GM10248 (cell line): Measurements from ENCODE around the gene GGT7.
"Not testable (repeated sequence)": the region's sequence is repeated elsewhere in the genome, so short reads cannot be mapped to it uniquely, and the experiment has no call there.

Experiments
- CTCF ChIA-PET: fragments of 300-600 bp; sonication (Branson Sonifier 250); formaldehyde crosslinking; extraction: SDS; loops from one replicate; lab custom pipeline; 2021; ENCODE audit warnings: antibody characterized with exemption; lab: Yijun Ruan, JAX
- POLR2A ChIA-PET: fragments of 350-650 bp; sonication (Branson Sonifier 250); formaldehyde crosslinking; extraction: SDS; loops from one replicate; lab custom pipeline; 2020; ENCODE audit warnings: antibody characterized with exemption; lab: Yijun Ruan, JAX
- DNase-seq: peaks from one replicate; pipeline ENCODE4 v3.0.0; 2012; ENCODE audit errors: extremely low spot score
- CTCF ChIP-seq: IDR thresholded peaks from 2 replicates; pipeline ENCODE4 v1.5.1; 2012; ENCODE audit warnings: mild to moderate bottlenecking, low read depth; ENCODE audit errors: extremely low read depth, missing control alignments, control extremely low read depth

The GGT7 gene

GRCh38 chr20:34883809-34884208 is 11.2 kb upstream of the GGT7 start:
- DNase-seq = no peak
- TF ChIP-seq CTCF = no peak
- ChIA-PET POLR2A (no interaction called here), CTCF (interaction anchor here (1.0 to 2.8 kb wide), 4 partner anchors 9 to 111 kb away, joined by 3 to 15 read pairs (median 3); partner anchors contain the start of gene GGT7)

- CTCF ChIA-PET = interaction anchor here (0.9 to 2.8 kb wide), 5 partner anchors 9 to 112 kb away, joined by 3 to 15 read pairs (median 3); partner anchors contain the start of gene GGT7
Observed at GRCh38 chr20:34883087-34883688, 10.5 kb upstream of the GGT7 start.

GRCh38 chr20:34881689-34882088 is 9.0 kb upstream of the GGT7 start:
- no peak for TF ChIP-seq CTCF
- POLR2A ChIA-PET = no interaction called here
- CTCF ChIA-PET = interaction anchor here (0.9 to 2.4 kb wide), 2 partner anchors 9 to 16 kb away, joined by 3 to 7 read pairs; no protein-coding TSS in a partner anchor
- DNase-seq = no peak

More at GRCh38 chr20:34883087-34883688, 10.5 kb upstream of the GGT7 start:
- no peak for TF ChIP-seq CTCF
- DNase-seq = no peak
- POLR2A ChIA-PET = no interaction called here

- CTCF ChIA-PET = interaction anchor here (0.9 to 2.4 kb wide), 4 partner anchors 9 to 15 kb away, joined by 3 to 7 read pairs (median 3); no protein-coding TSS in a partner anchor
- DNase-seq, POLR2A ChIA-PET: not testable (repeated sequence)
Observed at GRCh38 chr20:34880971-34881370, 8.3 kb upstream of the GGT7 start.

- no peak for TF ChIP-seq CTCF
- DNase-seq = no peak
- ChIA-PET POLR2A (no interaction called here), CTCF (interaction anchor here (1.0 to 2.4 kb wide), 5 partner anchors 8 to 14 kb away, joined by 3 to 7 read pairs (median 3); no protein-coding TSS in a partner anchor)
Observed at GRCh38 chr20:34880215-34880850, 7.7 kb upstream of the GGT7 start.

- ChIA-PET CTCF (interaction anchor here (0.9 to 5.2 kb wide), 11 partner anchors 10 to 394 kb away, joined by 3 to 55 read pairs (median 11); partner anchors contain the start of genes GSS, MYH7B and TRPC4AP), POLR2A (interaction anchor here (0.6 to 0.7 kb wide), 2 partner anchors 97 to 216 kb away, joined by 3 to 5 read pairs; partner anchors contain the start of gene TRPC4AP)
- TF ChIP-seq CTCF = no peak
- DNase-seq = peak; percentile 93
Observed at GRCh38 chr20:34876406-34877282, 4.0 kb upstream of the GGT7 start, which contains the start of gene ACSS2. Gene ACSS2 (plus strand): TSS chr20:34876612. CDS start chr20:34876646, 34 bp downstream.
